Body of pancreas (tissue), 4 donors: ENCODE measurements around the gene YAE1.

Experiments used
- POLR2A ChIP-seq, 3 donors: fragments of 450-650 bp; IDR thresholded peaks; one replicate each; pipeline ENCODE4 v1.6.1; 2016; ENCODE audit warnings: antibody characterized with exemption in 3 of 3, mild to moderate bottlenecking in 2 of 3
- TF ChIP-seq, protein P1 (sequence below), 7 experiments: fragments of 450-650 bp in 4 of 7; fragments of 200-600 bp in 3 of 7; sonication (generic) in 3 of 7; IDR thresholded peaks; one replicate each; pipeline ENCODE4 v1.5.1; 2016 to 2019; ENCODE audit warnings: antibody characterized with exemption in 7 of 7

DNA sequence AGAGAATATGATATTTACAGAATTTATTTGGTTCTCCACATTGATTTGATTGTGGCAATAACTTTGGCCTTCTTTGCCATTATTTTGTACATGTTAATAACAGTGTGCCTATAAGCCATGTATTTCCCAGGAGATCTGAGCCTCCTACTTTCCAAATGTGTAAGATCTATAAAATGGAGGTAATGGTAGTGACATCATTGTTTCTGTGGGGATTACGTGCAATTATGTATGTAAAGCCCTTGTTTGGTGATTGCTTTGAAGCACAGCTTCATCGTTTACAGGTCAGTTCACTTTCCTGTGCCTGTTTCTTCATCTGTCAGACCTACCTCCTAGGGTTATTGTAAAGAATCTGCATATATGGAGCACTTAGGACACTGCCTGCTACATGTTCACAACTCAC lies 17.3 kb downstream of the YAE1 start:
- TF ChIP-seq POLR2A (IDR thresholded peaks at IDR 0.05): no peak
- TF ChIP-seq, protein P1, sequence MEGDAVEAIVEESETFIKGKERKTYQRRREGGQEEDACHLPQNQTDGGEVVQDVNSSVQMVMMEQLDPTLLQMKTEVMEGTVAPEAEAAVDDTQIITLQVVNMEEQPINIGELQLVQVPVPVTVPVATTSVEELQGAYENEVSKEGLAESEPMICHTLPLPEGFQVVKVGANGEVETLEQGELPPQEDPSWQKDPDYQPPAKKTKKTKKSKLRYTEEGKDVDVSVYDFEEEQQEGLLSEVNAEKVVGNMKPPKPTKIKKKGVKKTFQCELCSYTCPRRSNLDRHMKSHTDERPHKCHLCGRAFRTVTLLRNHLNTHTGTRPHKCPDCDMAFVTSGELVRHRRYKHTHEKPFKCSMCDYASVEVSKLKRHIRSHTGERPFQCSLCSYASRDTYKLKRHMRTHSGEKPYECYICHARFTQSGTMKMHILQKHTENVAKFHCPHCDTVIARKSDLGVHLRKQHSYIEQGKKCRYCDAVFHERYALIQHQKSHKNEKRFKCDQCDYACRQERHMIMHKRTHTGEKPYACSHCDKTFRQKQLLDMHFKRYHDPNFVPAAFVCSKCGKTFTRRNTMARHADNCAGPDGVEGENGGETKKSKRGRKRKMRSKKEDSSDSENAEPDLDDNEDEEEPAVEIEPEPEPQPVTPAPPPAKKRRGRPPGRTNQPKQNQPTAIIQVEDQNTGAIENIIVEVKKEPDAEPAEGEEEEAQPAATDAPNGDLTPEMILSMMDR (IDR thresholded peaks at IDR 0.05): no peak
